Keratinocyte (primary cell): ENCODE data around the gene CIROP. TPM values are rescaled to one million over a fixed set of nuclear protein-coding genes. Genes with fewer than 3 reads are reported as not detected.

Source experiments
- DNase-seq: peaks from one replicate; pipeline ENCODE4 v3.0.0-alpha.2; 2011; ENCODE audit warnings: low read depth, missing footprints, low spot score
- FAIRE-seq: peaks from 2 replicates; lab custom pipeline; 2011; peaks lifted over from hg19 to GRCh38; lab: Jason Lieb, UNC
- H2AFZ ChIP-seq: 2 replicates; pipeline ENCODE4 v1.6.0; 2012; ENCODE audit warnings: low read length, control low read depth, inconsistent platforms; ENCODE audit not compliant: control insufficient read depth
- H3K27ac ChIP-seq: 2 replicates; pipeline ENCODE4 v1.5.1; 2011; ENCODE audit warnings: low read length; ENCODE audit not compliant: control insufficient read depth, insufficient read depth
- H3K27me3 ChIP-seq: 3 replicates; pipeline ENCODE4 v1.6.0; 2011; ENCODE audit warnings: low read length; ENCODE audit not compliant: control insufficient read depth, insufficient read depth; ENCODE audit errors: extremely low read depth
- H3K36me3 ChIP-seq, 2 experiments: 2 replicates in 1 of 2; 3 replicates in 1 of 2; pipeline ENCODE4 v1.5.1; 2011; ENCODE audit warnings: low read length in 2 of 2, mild to moderate bottlenecking in 1 of 2; ENCODE audit not compliant: control insufficient read depth in 2 of 2, insufficient read depth in 2 of 2; ENCODE audit errors: extremely low read depth in 1 of 2
- H3K4me1 ChIP-seq: 3 replicates; pipeline ENCODE4 v1.5.1; 2011; ENCODE audit warnings: low read length; ENCODE audit not compliant: control insufficient read depth, insufficient read depth; ENCODE audit errors: extremely low read depth
- H3K4me2 ChIP-seq: 3 replicates; pipeline ENCODE4 v1.6.0; 2011; ENCODE audit warnings: low read depth, low read length; ENCODE audit not compliant: control insufficient read depth, insufficient read depth; ENCODE audit errors: extremely low read depth
- H3K4me3 ChIP-seq, 3 experiments: fragments of 200-600 bp in 1 of 3; sonication (generic) in 1 of 3; 2 replicates in 2 of 3; 3 replicates in 1 of 3; pipeline ENCODE4 v1.5.1; 2011 to 2016; ENCODE audit warnings: low read length in 3 of 3, mild to moderate bottlenecking in 3 of 3, control low read depth in 2 of 3, inconsistent platforms in 1 of 3, low read depth in 1 of 3, mixed read lengths in 1 of 3, mixed run types in 1 of 3, moderate library complexity in 1 of 3; ENCODE audit not compliant: control insufficient read depth in 2 of 3, insufficient read depth in 2 of 3; ENCODE audit errors: extremely low read depth in 1 of 3
- H3K79me2 ChIP-seq: 2 replicates; pipeline ENCODE4 v1.6.0; 2012; ENCODE audit warnings: low read length; ENCODE audit not compliant: control insufficient read depth, insufficient read depth
- H3K9ac ChIP-seq: 3 replicates; pipeline ENCODE4 v1.6.0; 2011; ENCODE audit warnings: low read length; ENCODE audit not compliant: control insufficient read depth, insufficient read depth; ENCODE audit errors: extremely low read depth
- H3K9me1 ChIP-seq: 3 replicates; pipeline ENCODE4 v1.6.0; 2011; ENCODE audit warnings: low read length; ENCODE audit not compliant: control insufficient read depth, insufficient read depth; ENCODE audit errors: extremely low read depth
- H3K9me3 ChIP-seq: 2 replicates; pipeline ENCODE4 v1.5.1; 2012; ENCODE audit warnings: low read depth, low read length; ENCODE audit not compliant: control insufficient read depth
- H4K20me1 ChIP-seq: 3 replicates; pipeline ENCODE4 v1.6.0; 2011; ENCODE audit warnings: low read length; ENCODE audit not compliant: control insufficient read depth, insufficient read depth; ENCODE audit errors: extremely low read depth
- CTCF ChIP-seq, 3 experiments: IDR thresholded peaks in 1 of 3; conservative IDR thresholded peaks in 1 of 3; optimal IDR thresholded peaks in 1 of 3; 2 replicates in 2 of 3; 3 replicates in 1 of 3; pipeline versions ENCODE3 to v1.5.1; 2011; ENCODE audit warnings: low read length in 3 of 3, mild to moderate bottlenecking in 3 of 3, moderate library complexity in 2 of 3, control low read depth in 1 of 3, inconsistent platforms in 1 of 3; ENCODE audit not compliant: insufficient read depth in 2 of 3; ENCODE audit errors: extremely low read depth in 1 of 3
- EZH2 ChIP-seq: IDR thresholded peaks from one replicate; pipeline ENCODE4 v1.6.1; 2012; ENCODE audit warnings: inconsistent platforms, mild to moderate bottlenecking, low read length, moderate library complexity
- dilution Hi-C: fragments of 300-500 bp; cut with MboI; formaldehyde crosslinking; loops from one replicate; pipeline ENCODE4 v1.7.0; 2020; ENCODE audit warnings: low sequenced_read_pairs; ENCODE audit not compliant: extremely low pct_ligation_motif_present
- polyA plus RNA-seq, 5 experiments: library from polyadenylated mRNA; depleted of rRNA in 3 of 5; stranded (reverse) in 3 of 5; stranded (forward) in 1 of 5; unstranded in 1 of 5; fragments of >200 nt; gene quantifications; 1 replicate in 1 of 5; 2 replicates in 3 of 5; 3 replicates in 1 of 5; pipeline versions ENCODE4 v1.2.1 to v1.2.3, GENCODE V29; 2011 to 2012; ENCODE audit warnings: missing spikeins in 2 of 5, low read depth in 1 of 5, low replicate concordance in 1 of 5

Gene CIROP
- polyA plus RNA-seq, 1 donor (not counting 4 experiments of a cell fraction or from before 2014, with no cell fraction given): not detected

GRCh38 chr14:23097786-23098185, 7.0 kb downstream of the CIROP start:
- Histone ChIP-seq H3K79me2 (peaks cover 62% of the 10 kb centered on the region), H2AFZ (no peak overlapping the region), H3K36me3 (peaks cover 6 to 22% of the 10 kb centered on the region in 2 experiments), H4K20me1 (peaks cover 17% of the 10 kb centered on the region), H3K27me3 (no peaks in the 10 kb centered on the region), H3K27ac (no peak overlapping the region), H3K4me2 (peak overlapping the region; percentile 87), H3K9me3 (no peaks in the 10 kb centered on the region), H3K9me1 (peaks cover 4% of the 10 kb centered on the region), H3K4me3 (no peak overlapping the region), H3K4me1 (peaks cover 21% of the 10 kb centered on the region), H3K9ac (no peak overlapping the region)
- TF ChIP-seq CTCF (optimal IDR thresholded peaks at IDR 0.05 in 1 of 3, IDR thresholded peaks at IDR 0.05 in 1 of 3, conservative IDR thresholded peaks at IDR 0.05 in 1 of 3; ENCODE audit: extremely low read depth in 1 of 3, insufficient read depth in 2 of 3, low read length in 3 of 3) (no peak), EZH2 (no peak)
- no peak for DNase-seq
- no peak for FAIRE-seq
- dilution Hi-C loops: no loop called here

GRCh38 chr14:23095196-23096108, 9.3 kb downstream of the CIROP start, which contains the start of gene C14orf119:
TSS of gene C14orf119 (plus strand) at chr14:23095505. CDS start at chr14:23097659, 2,154 bp downstream.
- no peaks in the 10 kb centered on the region for H3K27me3 ChIP-seq
- peaks cover 21% of the 10 kb centered on the region for H3K4me1 ChIP-seq
- peak within 1 kb of the TSS; percentile 100 for H3K9ac ChIP-seq
- peak; percentile 90 for DNase-seq
- peak within 1 kb of the TSS; percentile 99 for H2AFZ ChIP-seq
- H3K4me3 ChIP-seq: peak within 1 kb of the TSS; percentile 86 to 99 (median 99)
- peaks cover 4% of the 10 kb centered on the region for H3K9me1 ChIP-seq
- dilution Hi-C loops: no loop called here
- H3K27ac ChIP-seq: peak within 1 kb of the TSS; percentile 99
- no peak for TF ChIP-seq EZH2
- TF ChIP-seq CTCF (optimal IDR thresholded peaks at IDR 0.05 in 1 of 3, IDR thresholded peaks at IDR 0.05 in 1 of 3, conservative IDR thresholded peaks at IDR 0.05 in 1 of 3; ENCODE audit: extremely low read depth in 1 of 3, insufficient read depth in 2 of 3, low read length in 3 of 3): no peak
- H3K79me2 ChIP-seq: peaks cover 81% of the 10 kb centered on the region
- H3K9me3 ChIP-seq: no peaks in the 10 kb centered on the region
- peak within 1 kb of the TSS; percentile 98 for H3K4me2 ChIP-seq
- FAIRE-seq: peak; percentile 80
- peaks cover 10 to 30% of the 10 kb centered on the region in 2 experiments for H3K36me3 ChIP-seq
- H4K20me1 ChIP-seq: peaks cover 17% of the 10 kb centered on the region
